GM18520 (cell line): Measurements from ENCODE around the gene SEPTIN1.

ENCODE experiments used
- ATAC-seq: cut with Tn5 transposase; IDR thresholded peaks from one replicate; pipeline ENCODE4 v1.9.1; 2021; ENCODE audit not compliant: unreplicated experiment

SEPTIN1 gene

GRCh38 chr16:30382111-30382881, at the start of gene SEPTIN1:
Gene SEPTIN1, minus strand, starts transcription at chr16:30382561. Its CDS starts 19 bp downstream, at chr16:30382542.
- ATAC-seq: no peak

DNA sequence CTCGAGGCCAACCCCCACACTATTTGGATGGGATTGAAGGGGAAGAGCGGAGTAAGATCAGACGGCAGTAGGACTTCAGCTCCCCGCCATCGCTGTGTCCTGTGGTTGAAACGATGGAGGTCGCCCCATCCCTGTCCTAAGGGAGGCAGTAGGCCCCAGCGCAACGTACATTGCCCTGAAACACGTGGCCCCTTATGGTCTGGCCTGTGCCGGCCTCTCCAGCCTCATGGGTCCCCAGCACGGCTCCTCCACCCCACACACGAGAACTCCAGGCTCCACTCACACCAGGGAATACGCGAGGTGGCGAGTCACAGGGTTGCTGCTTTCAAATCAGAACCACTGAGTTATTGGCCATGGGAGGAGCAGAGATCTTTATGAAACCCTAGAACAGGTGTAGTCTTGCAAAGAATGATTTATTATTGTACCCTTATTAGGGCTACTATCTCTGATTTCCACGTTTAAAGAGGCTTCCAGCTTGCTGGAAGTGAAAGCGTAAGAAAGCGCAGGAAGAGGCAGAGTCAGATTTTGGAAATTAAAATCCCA, 48.1 kb upstream of the SEPTIN1 start:
- ATAC-seq: no peak

- ATAC-seq: peak; percentile 96
Measured at GRCh38 chr16:30429678-30430427, 47.5 kb upstream of the SEPTIN1 start, which contains the start of gene DCTPP1. Gene DCTPP1, minus strand, starts transcription at chr16:30430030. Its CDS starts 50 bp downstream, at chr16:30429980.

DNA sequence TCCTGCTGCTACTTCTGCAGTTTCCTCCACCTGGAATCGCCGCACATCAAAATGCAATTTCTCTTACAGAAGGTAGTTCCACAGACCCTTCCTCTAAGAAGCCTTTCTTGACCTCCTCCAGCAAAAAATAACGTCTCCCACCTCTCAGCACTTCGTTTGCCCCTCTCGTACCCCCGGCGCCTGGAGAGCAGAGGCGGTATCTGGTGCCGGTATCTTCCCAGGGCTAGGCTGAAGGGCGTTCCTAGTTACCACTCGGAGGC, 47.0 kb upstream of the SEPTIN1 start:
- no peak for ATAC-seq

DNA sequence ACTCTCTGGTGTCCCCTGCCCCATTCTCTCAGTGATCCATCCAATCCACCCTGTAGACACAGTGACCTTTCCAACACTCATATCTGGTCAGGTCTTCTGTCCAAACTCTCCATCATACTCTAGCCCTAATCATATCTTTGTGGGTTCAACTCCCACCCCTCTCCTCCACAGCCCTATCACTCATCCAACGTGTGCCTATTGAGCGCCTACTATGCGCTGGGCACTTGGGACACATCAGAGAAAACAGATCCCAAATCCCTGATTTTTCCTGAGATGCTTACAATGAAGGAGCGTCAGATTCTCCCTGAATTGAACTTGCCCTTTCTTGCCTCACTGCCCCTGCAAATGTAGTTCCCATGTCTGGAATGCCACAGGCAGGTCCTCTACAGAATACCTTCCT, 45.7 kb upstream of the SEPTIN1 start:
- ATAC-seq: no peak

GRCh38 chr16:30421010-30421409, 38.6 kb upstream of the SEPTIN1 start:
- ATAC-seq: no peak

GRCh38 chr16:30418350-30419181, 36.2 kb upstream of the SEPTIN1 start:
- no peak for ATAC-seq

GRCh38 chr16:30417529-30418349, 35.4 kb upstream of the SEPTIN1 start:
- ATAC-seq: peak; percentile 83

DNA sequence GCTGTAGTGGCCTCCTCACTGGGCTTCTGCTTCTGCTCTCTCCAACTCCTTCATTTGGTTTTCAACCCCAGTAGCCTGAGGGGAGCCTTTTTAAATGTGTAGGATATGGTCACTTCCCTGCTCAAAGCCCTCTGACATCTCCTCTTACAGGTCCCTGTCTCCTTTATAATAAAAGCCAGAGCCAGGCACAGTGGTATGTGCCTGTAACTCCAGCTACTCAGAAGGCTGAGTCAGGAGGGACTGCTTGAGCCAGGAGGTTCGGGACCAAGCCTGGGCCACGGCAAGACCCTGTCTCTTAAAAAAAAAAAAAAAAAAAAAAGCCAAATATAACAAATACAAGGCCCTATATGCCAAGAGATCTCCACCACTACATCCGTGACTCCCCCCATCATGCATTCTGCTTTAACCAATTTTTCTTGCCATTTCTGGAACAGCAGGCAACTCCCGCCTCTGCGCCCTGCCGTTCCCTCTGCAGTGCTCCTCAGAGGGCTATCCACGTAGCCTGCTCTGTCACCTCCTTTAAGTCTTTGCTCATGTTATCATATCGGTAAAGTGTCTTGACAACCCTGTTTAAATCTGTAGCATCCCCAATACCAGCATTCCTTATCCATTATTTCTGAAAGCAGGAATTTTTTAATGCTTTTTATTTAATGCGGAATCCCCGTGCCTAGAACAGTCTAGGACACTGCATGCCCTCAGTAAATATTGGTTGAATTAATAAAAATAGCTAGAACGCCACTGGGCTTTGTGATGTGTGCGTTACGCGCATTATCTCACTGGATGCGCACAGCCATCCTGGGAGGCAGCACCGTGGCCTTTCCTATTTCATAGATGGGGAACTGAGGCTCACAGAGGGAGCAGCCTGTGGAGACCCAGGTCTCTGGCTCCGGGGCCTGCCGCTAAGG, 34.5 kb upstream of the SEPTIN1 start:
- no peak for ATAC-seq

GRCh38 chr16:30416047-30416603, 33.8 kb upstream of the SEPTIN1 start:
- ATAC-seq: no peak

- ATAC-seq: no peak
Measured at GRCh38 chr16:30414159-30414558, 31.8 kb upstream of the SEPTIN1 start.

DNA sequence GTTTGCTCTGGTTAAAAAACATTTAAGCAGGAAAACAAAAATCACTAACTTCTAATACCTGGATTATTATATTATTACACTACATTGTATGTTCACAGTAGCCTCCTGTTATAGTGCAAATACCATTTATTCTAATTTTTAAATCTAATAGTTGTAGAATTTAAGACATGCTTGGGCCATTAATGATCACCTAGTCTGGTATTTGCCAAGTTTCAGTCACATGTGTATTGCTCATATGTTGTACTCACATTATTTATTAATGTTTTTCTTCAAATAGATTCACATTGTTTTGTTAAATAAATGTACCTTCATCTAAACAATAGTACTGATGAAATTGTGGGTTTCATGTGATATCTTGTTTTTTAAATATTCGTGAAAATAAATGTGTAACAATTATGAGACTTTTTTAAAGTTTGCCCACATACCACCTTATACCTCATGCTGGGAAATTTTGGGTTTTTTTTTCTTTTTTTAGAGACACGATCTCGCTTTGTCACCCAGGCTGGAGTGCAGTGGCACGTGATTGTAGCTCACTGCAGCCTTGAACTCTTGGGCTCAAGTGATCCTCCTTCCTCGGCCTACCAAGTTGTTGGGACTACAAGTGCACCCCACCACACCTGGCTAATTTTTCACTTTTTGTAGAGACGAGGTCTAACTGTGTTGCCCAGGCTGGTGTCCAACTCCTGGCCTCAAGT, 30.9 kb upstream of the SEPTIN1 start:
- no peak for ATAC-seq

GRCh38 chr16:30409125-30410060, 27.0 kb upstream of the SEPTIN1 start:
- ATAC-seq: no peak

GRCh38 chr16:30407804-30408534, 25.6 kb upstream of the SEPTIN1 start:
- no peak for ATAC-seq

DNA sequence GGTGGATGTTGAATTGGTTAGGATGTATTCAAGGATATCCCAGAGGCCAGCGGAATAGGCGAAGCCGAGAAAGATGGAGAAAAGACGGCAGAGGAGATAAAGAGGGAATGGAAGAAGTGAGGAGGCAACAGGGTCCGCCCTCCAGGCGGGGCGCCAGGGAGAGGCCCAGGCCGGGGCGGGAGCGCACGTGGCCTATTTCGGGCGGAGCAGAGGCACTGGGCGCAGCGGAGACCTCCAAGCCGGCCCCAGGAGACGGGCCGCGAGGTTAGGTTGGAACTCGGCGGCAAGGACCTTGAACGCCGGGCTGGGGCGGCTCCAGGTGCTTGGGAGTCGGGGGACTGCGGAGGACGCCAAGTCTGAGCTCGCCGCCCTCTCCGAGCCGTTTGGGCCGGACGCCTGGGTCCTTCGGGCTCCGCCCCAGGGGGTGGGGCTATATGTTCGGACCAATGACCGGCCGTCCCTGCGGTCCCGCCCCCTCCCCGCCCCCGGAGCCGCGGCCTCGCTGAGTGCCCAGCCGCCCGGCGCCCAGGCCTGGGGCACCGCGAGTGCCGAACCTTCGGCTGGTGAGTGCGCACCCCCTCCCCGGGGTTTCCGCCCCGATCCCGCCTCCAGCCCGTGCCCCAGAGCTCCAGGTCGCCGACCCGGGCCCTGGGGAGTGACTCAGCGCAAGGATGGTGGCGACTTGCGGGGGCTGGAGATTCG, 24.9 kb upstream of the SEPTIN1 start, which contains the start of gene ZNF771:
Gene ZNF771 (plus strand): TSS at position 505 of the 702 bp plus-strand sequence. CDS start 448 bp downstream, outside the sequence.
- peak; percentile 75 for ATAC-seq

GRCh38 chr16:30406795-30407101, 24.4 kb upstream of the SEPTIN1 start:
- ATAC-seq: no peak
